A204.1 (cell line): ENCODE results near the gene ANKH.

ENCODE experiments used
- FAIRE-seq: peaks from 2 replicates; lab custom pipeline; 2012; peaks lifted over from hg19 to GRCh38; lab: Jason Lieb, UNC

The ANKH gene

DNA sequence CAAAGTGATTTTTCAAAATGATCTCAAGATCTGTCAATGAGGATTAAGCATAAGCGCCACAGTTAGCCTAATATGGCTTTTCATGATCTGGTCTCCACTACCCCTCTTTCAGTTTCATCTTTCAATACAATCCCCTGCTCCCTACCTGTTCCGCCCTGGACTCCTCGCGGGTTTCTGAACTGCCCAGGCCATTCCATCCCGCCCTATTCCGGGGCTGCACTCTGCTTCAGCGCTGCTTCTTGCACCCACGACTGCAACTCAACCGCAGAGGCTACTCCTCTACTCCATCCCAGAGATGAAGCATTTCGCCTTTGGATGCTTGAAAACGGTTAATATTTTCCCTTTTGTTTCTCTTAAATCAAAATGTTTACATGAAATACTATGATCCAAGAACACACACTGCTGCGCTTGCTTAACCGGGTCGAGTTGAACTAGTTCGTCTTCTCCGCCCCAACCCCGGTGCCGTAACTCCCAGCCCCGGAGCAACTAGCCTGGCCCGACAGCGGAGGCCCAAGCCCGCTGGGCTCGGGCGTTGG, 207.8 kb downstream of the ANKH start:
- FAIRE-seq = no peak

DNA sequence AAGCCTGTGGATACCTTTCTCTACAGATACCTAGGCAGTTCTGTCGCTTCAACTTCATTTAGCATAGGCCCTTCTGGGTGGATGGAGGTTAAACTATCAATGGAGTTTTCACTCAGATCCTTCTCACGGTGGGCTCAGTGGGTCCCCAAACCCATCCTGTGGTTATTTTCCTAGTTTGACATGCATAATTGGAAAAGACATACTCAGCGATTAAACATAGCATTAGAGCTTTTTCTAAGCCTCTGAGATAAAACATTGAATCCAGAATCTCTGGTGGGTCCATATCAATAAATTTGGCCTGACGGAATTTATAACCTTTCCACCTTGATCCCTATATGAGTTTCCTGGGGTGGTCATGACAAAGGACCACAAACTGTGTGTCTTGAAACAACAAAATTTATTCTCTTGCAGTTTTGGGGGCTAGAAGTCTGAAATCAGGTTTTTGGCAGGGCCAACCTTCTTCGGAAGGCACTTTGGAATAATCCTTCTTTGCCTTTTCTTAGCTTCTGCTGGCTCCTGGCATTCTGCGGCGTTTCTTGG, 208.8 kb downstream of the ANKH start:
- FAIRE-seq = no peak

DNA sequence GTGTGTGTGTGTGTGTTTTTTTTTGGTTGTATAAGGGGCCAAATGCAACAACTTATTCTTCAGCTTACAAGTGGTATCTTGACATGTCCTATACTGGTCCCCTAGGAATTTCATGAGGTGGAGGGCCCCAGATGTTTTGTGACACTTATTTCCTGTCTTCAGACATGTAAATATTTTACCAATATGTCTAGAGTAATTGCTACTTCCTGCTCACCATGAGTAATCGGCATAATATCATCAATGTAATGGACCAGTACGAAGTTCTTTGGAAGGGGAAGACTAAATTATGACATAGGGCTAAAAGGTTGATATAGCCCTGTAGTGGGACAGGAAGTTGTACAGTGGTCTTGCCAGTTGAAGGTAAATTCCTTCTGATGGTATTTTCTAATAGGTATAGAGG, 210.7 kb downstream of the ANKH start:
- FAIRE-seq = no peak

DNA sequence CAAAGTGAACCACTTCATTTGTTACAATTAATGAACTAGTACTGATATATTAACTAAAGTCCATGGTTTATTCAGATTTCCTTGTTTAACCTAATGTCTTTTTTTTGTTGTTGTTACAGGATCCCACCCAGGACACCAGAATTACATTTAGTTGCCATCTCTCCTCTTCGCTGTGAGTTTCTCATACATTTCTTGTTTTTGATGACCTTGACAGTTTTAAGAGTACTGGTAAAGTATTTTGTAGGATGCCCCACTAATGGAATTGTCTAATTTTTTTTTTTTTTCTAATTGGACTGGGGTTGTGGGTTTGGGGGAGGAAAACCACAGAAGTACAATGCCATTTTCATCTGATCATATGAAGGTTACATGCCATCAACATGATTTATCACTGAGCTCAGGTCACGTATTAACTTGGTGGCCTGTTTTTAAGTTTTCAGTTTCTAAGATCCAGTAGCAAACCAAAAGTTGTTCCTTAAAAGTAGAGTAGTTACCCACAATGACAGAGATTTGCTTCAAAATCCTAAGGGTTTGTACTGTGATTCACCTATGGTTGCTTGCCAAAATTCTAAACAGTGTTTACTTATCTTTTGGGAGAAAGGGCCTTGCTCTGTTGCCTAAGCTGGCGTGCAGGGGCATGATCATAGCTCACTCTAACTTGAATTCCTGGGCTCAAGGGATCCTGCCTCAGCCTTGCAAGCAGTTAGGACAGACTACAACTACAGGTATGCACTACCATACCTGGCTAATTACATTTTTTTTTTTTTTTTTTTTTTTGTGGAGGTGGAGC, 211.6 kb downstream of the ANKH start:
- no peak for FAIRE-seq

DNA sequence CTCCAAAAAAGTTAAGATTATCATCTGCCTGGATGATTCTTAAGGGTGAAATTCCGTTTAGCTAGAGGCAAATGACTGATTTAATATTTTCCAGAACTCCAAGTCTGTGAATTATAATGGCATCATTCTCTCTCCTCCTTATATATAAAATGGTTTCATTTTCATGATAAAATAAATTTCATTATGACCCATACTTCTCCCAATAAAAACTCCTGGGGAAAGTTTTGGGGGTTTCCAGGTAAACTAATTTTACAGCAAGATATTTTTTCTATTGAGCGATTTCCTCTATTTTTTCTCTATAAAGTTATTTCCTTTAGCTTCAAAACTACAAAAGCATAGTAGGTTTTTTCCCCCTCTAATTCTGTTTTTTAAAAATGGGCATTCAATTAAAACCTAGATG, 214.7 kb downstream of the ANKH start:
- FAIRE-seq = no peak

DNA sequence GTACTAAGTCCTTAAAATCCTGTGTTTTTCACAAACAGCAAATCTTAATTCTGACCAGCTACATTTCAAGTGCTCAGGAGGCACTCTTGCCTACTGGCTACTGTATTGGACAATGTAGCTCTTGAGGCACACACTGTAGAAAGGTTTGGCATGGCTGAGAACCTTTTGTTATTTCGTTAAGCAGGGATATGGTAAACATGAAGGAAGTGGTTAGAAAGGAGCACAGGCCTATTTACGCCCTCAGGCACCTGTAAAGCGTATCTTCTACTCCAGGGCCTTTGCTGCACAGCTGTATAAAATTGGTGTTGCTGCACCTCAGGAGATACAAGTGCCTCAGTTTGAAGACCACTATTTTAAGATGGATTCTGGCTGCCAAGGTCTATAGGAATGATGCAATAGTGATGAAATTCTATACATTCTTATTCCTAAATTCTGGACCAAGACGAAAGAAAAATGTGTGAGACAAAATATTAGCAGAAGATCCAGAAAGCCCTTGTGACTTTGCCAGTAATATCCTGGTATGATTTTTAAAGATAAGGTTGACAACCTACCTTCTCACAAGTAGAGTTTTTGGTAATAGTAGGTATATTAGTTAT, 216.3 kb downstream of the ANKH start:
- no peak for FAIRE-seq
